HG03342 (cell line): Measurements from ENCODE around the gene C11orf24.

Experiments used
- ATAC-seq: cut with Tn5 transposase; IDR thresholded peaks from one replicate; pipeline ENCODE4 v1.9.1; 2021; ENCODE audit warnings: mild to moderate bottlenecking, moderate library complexity; ENCODE audit not compliant: unreplicated experiment

Gene C11orf24

DNA sequence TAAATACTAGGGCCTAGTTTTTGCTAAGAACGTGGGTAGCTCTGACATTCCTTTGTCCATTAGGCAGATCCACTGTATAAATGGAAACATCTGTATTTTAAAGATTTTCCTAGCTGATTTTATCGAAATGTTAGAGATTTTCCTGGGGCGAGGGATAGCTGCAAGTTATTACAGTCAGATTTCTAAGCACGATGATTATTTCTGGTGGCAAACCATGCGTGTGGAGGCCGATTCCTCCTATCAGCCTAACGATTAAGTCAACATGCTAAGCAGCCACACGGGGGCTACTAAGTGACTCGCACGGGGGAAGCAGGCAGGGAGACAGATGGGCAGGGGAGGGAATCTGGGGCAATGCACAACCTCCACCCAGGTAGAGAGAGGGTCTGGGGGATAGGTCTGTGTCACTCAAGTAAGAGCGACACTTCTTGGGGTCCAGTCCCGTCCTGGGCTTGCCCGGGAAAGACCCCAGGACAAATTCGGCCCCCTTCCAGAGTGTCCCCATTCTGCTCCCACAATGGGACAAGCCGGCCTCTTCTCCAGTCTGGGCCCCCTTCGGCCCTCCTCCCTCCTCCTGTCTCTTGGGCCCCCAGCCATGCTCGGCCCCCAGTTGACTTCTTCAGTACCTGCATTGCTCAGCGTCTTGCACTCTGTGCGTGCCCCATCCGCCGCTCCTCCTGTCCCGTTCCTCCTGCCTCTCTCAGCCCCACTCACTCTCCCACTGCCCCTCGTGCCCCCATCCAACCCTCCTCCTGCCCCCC, 571 bp downstream of the C11orf24 start:
- peak; percentile 24 for ATAC-seq

DNA sequence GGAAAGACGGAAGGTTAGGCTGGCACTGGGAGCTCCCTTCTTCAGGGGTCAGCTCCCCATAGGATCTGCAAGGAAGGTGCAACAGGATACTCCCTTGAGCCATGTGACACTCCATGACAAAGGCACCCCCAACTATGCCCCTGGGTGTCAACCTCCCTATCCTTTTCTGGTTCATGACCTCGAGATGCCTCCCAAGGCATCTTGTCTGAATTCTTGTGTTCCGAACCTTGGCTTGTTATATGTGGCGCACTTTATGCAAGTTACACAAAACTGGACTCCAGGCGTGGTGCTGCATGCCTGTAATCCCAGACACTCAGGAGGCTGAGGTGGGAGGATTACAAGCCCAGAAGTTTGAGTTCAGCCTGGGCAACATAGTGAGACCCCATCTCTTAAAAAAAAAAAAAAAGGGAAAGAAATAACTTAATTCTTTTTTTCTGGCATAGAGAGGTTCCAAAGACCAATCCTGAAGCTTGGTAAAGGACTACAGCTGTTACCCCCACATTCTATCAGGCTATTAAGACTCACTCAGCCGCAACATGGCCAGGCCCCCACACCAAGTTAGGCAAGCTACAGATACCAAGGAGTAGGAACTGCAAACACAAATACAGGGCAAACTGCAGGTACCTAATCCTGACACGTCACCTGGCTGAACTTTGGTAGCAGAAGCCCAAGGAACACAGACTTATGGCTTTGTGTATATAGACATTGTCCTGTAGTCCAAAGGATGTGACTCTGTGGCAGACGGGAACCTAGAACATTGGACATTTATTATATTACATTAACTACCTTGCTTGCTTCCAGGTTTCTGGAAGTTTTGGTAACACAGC, 1.4 kb downstream of the C11orf24 start:
- no peak for ATAC-seq

DNA sequence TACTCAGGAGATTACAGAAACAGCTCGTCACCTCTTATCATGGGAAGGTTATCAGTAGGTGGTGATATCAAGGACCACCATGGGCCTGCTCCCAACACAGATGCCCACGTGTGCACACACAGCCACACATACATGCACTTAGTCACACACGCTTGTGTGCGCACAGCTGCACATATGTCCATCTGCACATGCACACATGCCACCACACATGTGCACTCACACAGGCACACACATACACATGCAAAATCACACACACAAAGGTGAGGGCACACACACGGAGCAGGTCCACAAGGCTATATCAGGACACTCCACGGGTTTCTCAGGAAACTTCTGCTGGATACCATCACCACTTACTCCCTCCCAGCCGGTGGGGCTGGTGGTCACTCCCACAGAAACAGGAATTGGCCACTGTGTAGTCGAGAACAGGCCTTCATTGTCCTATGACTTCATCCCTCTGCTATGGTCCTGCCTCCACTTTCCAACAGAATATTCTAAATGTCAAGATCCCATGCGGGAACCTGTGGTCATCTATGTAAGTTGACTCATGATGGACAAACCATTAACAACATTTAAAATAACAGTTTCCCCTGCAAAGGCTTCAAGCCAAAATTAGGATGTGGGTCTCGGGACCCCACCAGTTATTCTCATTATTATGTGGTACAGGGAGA, 2.2 kb downstream of the C11orf24 start:
- ATAC-seq = no peak

DNA sequence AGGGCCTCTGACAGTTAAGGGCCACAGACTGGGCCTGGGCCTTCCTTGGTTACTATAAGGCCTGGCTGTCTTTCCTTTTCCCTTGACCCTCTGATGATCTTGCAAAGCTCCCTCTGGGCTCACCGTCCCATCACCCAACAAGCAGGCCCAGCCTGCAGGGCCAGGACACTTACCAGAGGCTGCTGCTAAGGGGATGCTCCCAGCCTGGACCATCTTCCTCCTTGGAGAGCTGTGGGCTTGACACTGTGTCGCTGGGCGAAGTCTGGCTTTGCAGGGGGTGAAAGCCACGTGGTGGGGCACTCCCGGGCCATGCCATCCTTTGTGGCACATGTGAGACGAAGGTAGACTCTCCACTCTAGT, 3.9 kb downstream of the C11orf24 start:
- no peak for ATAC-seq

DNA sequence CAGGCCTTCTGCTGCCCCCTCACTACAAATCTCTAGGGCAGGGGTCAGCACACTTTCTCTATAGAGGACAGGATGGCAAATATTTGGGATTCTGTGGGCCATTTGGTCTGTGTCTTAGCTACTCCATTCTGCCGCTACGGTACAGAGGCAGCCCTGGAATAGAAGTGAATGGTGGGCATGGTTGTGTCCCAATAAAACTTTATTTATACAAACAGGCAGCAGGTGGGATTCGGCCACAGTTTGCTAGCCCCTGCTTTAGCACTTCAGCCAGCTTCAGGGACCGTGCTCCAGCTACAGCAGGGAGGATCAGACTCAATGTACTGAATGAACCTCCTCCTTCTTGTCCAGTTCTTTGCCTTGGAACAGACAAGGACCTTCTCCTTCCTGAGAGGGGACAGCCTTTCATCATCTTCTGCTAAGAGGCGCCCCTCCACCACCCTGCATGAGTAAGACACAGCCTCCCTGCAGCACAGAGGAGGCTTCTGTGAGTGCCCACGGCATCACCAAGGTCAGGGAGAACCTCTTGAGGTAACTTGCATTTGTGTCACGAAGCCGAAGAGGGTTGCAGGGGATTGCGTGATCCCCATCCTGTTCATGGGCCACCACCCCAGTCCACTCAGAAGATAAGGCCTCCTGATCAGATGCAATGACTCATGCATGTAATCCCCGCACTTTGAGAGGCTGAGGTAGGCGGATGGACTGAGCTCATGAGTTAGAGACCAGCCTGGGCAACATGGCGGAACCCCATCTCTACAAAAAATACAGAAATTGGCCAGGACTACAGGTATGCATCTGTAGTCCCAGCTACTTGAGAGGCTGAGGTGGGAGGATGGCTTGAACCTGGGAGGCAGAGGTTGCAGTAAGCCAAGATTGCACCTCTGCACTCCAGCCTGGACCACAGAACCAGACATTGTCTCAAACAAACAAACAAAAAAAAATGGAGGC, 4.6 kb downstream of the C11orf24 start:
- no peak for ATAC-seq

DNA sequence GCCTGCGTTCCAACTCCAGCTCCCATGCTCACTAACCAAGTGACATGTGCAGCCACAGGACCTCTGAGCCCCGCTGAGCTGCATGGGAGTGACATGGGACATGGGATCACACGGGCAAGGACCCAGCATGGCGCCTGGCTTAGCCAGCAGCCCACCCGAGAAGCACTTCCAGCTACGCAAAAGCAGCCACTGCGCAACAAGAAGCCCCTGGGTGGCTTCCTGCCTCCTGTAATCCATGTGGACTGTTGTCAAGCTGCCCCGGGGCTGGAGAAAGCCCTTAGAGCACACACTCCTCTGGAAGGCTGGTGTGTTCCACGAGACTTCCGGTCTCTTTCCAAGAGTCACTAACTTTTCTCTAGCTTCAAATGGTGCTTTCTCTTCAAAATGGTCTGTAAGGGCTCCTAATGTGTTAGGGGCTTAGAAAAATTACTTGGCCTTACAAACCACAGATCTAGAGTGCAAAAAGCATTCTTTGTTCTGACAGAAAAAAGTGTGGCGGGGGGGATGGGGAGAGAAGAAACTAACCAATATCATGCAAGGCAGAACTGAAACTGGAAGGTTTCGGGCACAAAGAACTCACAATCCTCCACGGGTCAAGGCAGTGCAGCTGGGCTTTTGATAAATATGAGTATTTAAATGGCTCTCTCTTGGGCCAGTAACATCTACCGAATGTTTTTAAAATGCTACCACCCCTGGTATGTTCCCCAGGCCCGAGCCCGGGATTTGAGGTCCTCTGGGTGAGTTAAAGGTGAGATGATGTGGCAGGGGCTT, 5.5 kb downstream of the C11orf24 start:
- ATAC-seq = peak; percentile 71

DNA sequence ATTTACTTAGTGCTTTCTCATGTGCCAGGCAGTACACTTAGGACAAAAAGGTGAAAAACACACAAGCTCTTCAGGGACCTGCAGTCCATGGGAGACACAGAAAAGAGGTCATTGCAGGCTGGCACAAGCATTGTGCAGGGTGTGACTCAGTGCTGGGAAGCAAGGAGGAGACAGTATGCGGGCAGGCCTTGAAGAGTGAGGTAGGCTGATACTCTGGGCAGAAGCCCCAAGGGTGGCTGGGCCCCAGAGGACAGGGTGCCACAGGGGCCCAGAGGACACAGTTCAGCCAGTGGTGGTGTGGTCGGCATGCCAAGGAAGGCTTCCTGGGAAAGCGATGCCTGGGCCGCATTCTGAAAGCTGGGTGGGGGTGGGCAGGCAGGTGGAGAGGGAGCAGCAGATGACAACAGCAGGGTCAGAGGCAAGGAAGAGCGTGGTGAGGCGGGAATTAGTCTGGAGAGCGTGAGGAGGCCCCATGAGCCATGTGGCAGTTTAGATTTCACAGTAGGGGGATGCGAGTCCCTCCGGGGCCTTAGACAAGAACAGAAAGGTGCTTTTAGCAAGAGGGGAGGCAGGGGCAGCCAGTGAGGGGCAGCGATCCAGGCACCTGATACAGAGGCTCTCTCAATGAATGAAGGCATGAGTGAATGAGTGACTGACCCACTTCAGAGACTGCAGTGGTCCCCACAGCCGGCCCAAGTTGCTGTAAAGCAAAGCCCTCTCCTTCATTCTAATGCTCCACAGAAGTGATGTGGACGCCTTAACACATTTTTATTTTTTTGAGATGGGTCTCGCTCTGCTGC, 6.8 kb downstream of the C11orf24 start:
- ATAC-seq = no peak

DNA sequence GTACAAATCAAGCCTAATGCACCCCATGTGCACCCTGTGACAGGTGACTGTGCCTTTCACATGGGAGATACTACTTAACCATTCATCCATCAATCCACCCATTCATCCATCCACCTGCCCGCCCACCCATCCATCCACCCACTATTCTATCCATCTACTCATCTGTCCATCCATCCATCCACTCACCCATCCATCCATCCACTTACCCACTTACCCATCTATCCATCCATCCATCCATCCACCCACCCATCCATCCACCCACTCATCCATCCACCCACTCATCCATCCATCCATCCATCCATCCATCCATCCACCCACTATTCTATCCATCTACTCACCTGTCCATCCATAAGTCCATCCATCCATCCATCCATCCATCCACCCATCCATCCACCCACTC, 7.5 kb downstream of the C11orf24 start:
- ATAC-seq = no peak

DNA sequence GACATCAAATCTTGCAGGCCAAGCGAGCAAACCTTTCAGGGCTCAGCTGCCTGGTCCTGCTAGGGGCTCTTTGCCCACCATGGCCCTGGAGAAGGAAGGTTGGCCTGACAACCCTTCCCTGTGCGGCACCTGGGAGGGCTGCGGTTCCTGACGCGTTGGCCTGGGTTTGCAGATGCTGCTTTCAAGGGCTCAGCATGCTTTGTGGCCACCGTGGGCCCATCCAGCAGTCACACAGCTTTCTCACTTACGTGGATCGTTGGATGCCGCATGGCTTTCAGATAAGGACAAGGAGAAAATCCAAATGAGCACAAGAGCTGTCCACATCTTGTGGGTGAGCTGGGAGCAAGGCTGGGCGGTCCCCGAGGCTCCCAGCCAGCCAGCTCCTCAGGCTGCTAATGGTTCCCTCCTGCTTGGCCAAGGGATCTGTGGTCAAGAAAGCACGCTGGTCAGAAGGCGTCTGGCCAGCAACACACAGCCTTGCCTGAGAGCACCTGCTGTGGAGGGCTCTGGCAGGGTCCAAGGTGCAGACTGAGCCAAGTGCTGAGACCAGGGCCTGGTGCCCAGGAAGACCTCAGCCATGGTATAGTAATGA, 8.2 kb downstream of the C11orf24 start:
- ATAC-seq = no peak

DNA sequence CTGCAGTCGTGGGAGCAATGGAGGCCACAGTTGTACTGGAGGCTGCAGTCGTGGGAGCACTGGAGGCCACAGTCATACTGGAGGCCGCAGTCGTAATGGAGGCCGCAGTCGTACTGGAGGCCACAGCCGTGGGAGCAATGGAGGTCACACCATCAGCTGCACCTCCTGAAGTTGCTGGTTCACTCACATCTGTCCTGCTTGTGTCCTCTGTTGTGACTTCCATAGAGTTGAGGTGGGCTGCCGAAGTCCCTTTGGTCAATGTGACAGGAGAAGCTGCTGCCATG, 9.3 kb downstream of the C11orf24 start:
- no peak for ATAC-seq

DNA sequence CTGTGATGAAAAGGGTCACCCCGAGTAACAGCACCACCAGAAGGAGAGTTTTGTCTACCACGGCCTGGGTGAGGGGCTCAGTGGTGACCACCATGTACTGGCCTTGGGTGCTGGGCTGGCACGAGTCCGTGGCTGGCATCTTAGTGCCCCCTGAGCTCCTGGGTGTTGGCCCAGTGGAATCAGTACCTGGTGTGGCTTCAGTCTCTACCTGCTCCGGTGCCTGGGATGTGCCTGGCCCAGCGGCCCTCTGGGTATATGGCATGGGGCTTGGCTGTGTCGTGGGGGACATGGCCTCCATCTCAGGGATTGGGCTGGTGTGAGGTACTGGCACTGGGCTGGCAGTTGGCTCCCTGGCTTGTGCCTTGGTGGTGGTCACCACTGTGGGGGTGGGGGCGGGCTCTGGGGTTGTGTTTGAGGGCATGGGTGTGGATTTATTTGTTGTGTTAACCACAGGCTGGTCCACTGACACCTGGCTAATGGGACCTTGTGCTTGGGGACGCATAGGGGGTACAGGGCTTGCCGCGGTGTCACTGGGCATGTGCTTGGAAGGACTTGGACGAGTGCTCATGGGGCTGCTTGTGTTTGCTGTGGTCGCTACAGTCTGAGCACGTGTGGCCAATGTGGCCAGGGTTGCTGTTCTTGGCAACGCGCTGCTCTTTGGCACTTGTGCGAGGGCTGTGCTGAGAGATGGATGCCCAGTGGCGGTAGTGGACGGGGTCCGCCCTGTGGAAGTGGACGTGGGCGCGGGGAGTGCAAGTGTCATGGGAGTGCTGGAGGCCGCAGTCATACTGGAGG, 9.8 kb downstream of the C11orf24 start:
- ATAC-seq = no peak

DNA sequence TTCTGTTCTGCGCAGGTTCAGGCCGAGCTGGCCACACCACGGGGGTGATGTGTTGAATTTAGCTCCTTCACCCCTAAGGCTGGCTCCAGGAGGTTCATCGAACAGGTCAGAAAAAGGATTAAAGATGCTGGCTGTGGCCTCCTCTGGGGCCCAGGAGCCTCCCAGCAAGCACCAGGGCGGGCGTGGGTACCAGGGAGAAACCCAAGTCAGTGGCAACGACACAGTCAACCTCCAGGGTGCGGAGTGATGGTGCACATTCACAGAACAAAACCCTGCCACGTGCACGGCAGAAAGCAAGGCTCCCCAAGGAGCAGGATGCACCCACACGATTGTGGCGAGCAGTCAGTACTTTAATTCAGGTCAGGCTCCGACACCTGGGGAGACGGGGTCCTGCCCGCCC, 10.8 kb downstream of the C11orf24 start:
- no peak for ATAC-seq

DNA sequence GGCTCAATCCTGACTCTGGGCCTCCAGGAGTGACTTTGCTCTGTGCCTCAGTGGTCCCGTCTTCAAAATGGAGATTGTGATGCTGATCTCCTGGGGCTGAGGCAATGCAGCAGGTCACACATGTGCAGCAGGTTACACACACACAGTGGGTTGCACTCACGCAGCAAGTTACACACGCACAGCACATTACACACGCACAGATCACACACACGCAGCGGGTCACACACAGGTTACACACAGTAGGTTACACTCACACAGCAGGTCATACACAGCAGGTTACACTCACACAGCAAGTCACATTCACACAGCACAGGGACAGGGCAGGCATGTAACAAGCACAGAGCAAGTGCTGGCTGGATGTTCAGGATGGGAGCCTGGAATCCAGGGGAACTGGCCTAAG, 11.3 kb downstream of the C11orf24 start:
- no peak for ATAC-seq

DNA sequence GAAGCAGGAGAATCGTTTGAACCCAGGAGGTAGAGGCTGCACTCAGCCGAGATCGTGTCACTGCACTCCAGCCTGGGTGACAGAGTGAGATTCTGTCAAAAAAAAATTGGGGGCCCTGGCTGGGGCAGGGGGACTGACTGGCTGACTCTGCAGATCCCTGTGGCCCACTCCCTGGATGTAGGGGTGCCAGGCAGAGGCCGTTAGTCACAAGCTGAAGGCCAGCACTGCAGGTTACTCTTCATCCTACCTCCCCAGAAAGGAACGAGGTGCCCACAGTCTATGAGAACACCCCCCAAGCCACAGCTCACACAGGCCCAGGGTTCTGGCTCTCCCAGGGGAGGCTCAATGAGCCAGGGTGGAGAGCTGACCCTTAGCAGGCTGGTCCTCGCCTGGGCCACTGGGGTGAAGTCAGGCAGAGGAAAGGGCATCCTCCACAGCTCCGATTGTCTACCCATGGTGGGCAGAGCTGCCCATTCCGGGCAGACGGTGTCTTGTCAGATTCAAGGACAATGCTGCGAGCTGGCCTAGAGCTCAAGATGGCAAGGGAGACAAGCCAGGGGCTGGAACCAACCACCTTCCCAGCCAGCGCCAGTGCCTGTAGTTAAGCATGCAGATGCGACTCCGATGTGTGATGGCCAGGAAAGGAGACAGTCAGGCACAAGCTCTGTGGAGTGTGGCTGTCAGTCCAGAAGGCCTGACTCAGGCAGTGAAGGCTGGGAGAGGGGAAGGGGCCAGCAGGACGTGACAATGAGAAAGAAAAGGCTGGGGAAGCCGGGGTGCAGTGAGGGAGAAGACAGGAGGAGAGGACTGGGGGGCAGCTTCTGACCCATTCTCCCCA, 12.4 kb downstream of the C11orf24 start:
- no peak for ATAC-seq

DNA sequence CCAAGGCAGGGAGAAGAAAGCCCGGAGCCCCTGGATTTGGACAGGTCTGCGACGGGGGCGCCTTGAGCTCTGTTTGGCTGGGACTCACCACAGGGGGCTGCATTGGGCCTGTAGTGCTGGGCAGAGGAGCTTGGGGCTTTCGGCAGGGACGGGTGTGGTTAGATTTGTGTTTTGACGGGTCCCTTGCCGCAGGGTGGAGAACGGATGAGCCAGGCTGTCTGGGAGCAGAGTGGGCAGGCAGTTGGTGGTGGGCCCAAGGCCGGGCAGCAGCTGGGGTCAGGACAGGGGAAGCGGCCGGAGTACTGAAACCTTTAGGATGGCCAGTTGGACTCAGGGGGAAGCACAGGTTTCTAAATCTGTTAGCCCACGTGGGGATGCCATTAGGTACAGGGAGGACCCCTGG, 13.4 kb downstream of the C11orf24 start:
- ATAC-seq = no peak

DNA sequence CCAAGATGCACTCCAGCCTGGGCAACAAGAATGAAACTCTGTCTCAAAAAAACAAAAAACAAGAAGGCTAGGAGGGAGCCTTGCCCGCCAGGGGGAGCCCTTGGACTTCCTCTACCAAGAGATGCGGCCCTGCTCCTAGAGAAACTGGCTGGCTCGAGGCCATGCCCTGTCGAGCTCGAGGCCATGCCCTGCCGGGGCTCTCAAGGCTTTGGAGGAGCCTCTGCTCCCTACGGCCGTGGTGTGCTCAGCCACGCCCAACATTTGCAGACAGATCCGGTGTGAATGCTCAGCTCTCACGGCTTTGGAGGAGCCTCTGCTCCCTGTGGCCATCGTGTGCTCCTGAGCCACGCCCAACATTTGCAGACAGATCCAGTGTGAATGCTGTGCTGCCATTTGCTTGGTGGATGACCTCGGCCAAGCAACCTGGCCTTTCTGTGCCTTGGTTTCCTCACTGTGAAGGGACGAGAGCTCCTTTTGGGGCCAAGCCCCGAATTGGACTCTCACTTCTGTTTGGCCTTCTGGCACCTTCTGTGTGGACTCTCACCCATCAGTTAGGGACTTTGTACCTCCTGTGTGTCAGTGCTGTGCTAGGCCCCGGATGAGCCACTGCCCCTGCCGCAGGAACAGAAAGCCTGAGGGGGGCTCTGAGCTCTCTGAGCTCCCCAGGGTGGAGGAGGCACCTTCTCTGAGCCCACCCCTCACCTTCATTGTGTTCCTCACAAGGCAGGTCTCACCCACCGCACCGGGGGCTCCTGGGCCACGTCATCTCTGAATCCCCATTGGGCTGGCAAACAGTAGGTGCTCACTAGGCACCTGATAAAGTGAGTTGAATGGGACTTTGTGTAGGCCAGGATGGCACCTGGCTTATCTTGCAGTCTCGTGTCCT, 14.1 kb downstream of the C11orf24 start:
- no peak for ATAC-seq
